HEK293 (cell line): ENCODE data around the gene PILRA.

Experiments used
- CTCF ChIA-PET: fragments of 350-600 bp; formaldehyde crosslinking; extraction: SDS; loops from one replicate; lab custom pipeline; 2021; ENCODE audit warnings: antibody characterized with exemption; lab: Yijun Ruan, JAX
- POLR2A ChIA-PET: fragments of 300-600 bp; formaldehyde crosslinking; extraction: SDS; loops from one replicate; lab custom pipeline; 2020; ENCODE audit warnings: antibody characterized with exemption, inconsistent platforms; lab: Yijun Ruan, JAX
- H3K27ac ChIP-seq: fragments of 200-500 bp; sonication (Bioruptor generic); 2 replicates; pipeline ENCODE4 v1.5.1; 2014; ENCODE audit warnings: low read depth, low read length, control low read depth, inconsistent platforms; ENCODE audit errors: extremely low read depth
- H3K36me3 ChIP-seq, 2 experiments: fragments of 200-500 bp in 1 of 2; sonication (Bioruptor generic) in 1 of 2; 1 replicate in 1 of 2; 2 replicates in 1 of 2; pipeline ENCODE4 v1.5.1; 2014 to 2017; ENCODE audit warnings: inconsistent platforms in 2 of 2, low read length in 2 of 2; ENCODE audit not compliant: control insufficient read depth in 2 of 2, insufficient read depth in 1 of 2
- H3K4me1 ChIP-seq: fragments of 200-500 bp; sonication (Bioruptor generic); 2 replicates; pipeline ENCODE4 v1.5.1; 2014; ENCODE audit warnings: mild to moderate bottlenecking, low read length, inconsistent platforms; ENCODE audit not compliant: control insufficient read depth, insufficient read depth
- H3K4me3 ChIP-seq: 2 replicates; pipeline ENCODE4 v1.5.1; 2011; ENCODE audit warnings: low read depth, mild to moderate bottlenecking, control low read depth, low read length, moderate library complexity
- H3K9me3 ChIP-seq: fragments of 200-500 bp; sonication (Bioruptor generic); 2 replicates; pipeline ENCODE4 v1.5.1; 2014; ENCODE audit warnings: low read depth, low read length, inconsistent platforms; ENCODE audit not compliant: control insufficient read depth, insufficient read depth
- GFI1B ChIP-seq: fragments of 450-650 bp; formaldehyde crosslinking; IDR thresholded peaks from 2 replicates; pipeline ENCODE4 v1.5.1; 2016; ENCODE audit warnings: missing biosample characterization, missing genetic modification characterization
- KLF17 ChIP-seq: fragments of 450-650 bp; formaldehyde crosslinking; IDR thresholded peaks from 2 replicates; pipeline ENCODE4 v1.5.1; 2016; ENCODE audit warnings: missing biosample characterization, missing genetic modification characterization
- KLF9 ChIP-seq: fragments of 450-650 bp; formaldehyde crosslinking; IDR thresholded peaks from 2 replicates; pipeline ENCODE4 v1.5.1; 2016; ENCODE audit warnings: missing biosample characterization, missing genetic modification characterization, low read depth
- ZFP3 ChIP-seq: fragments of 450-650 bp; formaldehyde crosslinking; IDR thresholded peaks from 2 replicates; pipeline ENCODE4 v1.5.1; 2016; ENCODE audit warnings: low read depth, missing biosample characterization, missing genetic modification characterization
- ZFP37 ChIP-seq: fragments of 450-650 bp; formaldehyde crosslinking; IDR thresholded peaks from 2 replicates; pipeline ENCODE4 v1.5.1; 2016; ENCODE audit warnings: missing biosample characterization, missing genetic modification characterization
- ZNF114 ChIP-seq: fragments of 450-650 bp; formaldehyde crosslinking; IDR thresholded peaks from 2 replicates; pipeline ENCODE4 v1.5.0; 2017; ENCODE audit warnings: missing biosample characterization, missing genetic modification characterization
- ZNF2 ChIP-seq: fragments of 450-650 bp; formaldehyde crosslinking; IDR thresholded peaks from 2 replicates; pipeline ENCODE4 v1.5.1; 2016; ENCODE audit warnings: missing biosample characterization, missing genetic modification characterization
- ZNF433 ChIP-seq: fragments of 450-650 bp; formaldehyde crosslinking; IDR thresholded peaks from 2 replicates; pipeline ENCODE4 v1.5.1; 2016; ENCODE audit warnings: missing biosample characterization, missing genetic modification characterization, low read depth
- ZNF600 ChIP-seq: fragments of 450-650 bp; formaldehyde crosslinking; IDR thresholded peaks from 2 replicates; pipeline ENCODE4 v1.5.1; 2016; ENCODE audit warnings: missing biosample characterization, missing genetic modification characterization
- ZNF660 ChIP-seq: fragments of 450-650 bp; IDR thresholded peaks from 2 replicates; pipeline ENCODE4 v1.5.1; 2018; ENCODE audit warnings: missing biosample characterization, mild to moderate bottlenecking, missing genetic modification characterization
- ZNF670 ChIP-seq: fragments of 450-650 bp; formaldehyde crosslinking; IDR thresholded peaks from 2 replicates; pipeline ENCODE4 v1.5.1; 2016; ENCODE audit warnings: missing biosample characterization, missing genetic modification characterization, low read depth
- TF ChIP-seq, protein P1 (sequence below): fragments of 450-650 bp; formaldehyde crosslinking; IDR thresholded peaks from 2 replicates; pipeline ENCODE4 v1.5.1; 2017; ENCODE audit warnings: missing biosample characterization, missing genetic modification characterization
- TF ChIP-seq, protein P2 (sequence below): fragments of 450-650 bp; formaldehyde crosslinking; IDR thresholded peaks from 2 replicates; pipeline ENCODE4 v1.5.1; 2017; ENCODE audit warnings: missing biosample characterization, mild to moderate bottlenecking, missing genetic modification characterization, moderate library complexity

The PILRA gene

GRCh38 chr7:100367676-100368613 is 5.3 kb upstream of the PILRA start:
- H3K27ac ChIP-seq: no peak overlapping the region
- no peaks in the 10 kb centered on the region for H3K4me1 ChIP-seq
- no peaks in the 10 kb centered on the region for H3K9me3 ChIP-seq
- TF ChIP-seq, protein P1, sequence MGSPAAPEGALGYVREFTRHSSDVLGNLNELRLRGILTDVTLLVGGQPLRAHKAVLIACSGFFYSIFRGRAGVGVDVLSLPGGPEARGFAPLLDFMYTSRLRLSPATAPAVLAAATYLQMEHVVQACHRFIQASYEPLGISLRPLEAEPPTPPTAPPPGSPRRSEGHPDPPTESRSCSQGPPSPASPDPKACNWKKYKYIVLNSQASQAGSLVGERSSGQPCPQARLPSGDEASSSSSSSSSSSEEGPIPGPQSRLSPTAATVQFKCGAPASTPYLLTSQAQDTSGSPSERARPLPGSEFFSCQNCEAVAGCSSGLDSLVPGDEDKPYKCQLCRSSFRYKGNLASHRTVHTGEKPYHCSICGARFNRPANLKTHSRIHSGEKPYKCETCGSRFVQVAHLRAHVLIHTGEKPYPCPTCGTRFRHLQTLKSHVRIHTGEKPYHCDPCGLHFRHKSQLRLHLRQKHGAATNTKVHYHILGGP: no peak
- 0 out of 2 replicates have a peak, but pooled peaks have one; percentile 14 for TF ChIP-seq ZNF600 (tag by site-specific recombination)
- TF ChIP-seq GFI1B (tag by site-specific recombination): no peak
- no peak for TF ChIP-seq ZFP37 (tag by site-specific recombination)
- ChIA-PET CTCF (interaction anchor here (0.6 kb wide), 2 partner anchors 22 to 178 kb away, joined by 3 read pairs; no protein-coding TSS in a partner anchor), POLR2A (no interaction called here)
- H3K4me3 ChIP-seq: no peak overlapping the region
- H3K36me3 ChIP-seq: peaks cover 4 to 27% of the 10 kb centered on the region in 2 experiments; a peak in 2 of 3 replicates

- ChIA-PET CTCF (interaction anchor here (0.7 kb wide), 1 partner anchor 20 kb away, joined by 4 read pairs; no protein-coding TSS in a partner anchor), POLR2A (interaction anchor here (0.6 kb wide), 1 partner anchor 897 kb away, joined by 4 read pairs; no protein-coding TSS in a partner anchor)
- no peaks in the 10 kb centered on the region for H3K9me3 ChIP-seq
- TF ChIP-seq ZNF670 (tag by site-specific recombination) (no peak), ZNF433 (tag by site-specific recombination) (no peak), ZFP3 (no peak), ZNF2 (tag by site-specific recombination) (0 out of 2 replicates have a peak, but pooled peaks have one; percentile 13)
- H3K4me1 ChIP-seq: no peaks in the 10 kb centered on the region
- H3K36me3 ChIP-seq: peaks cover 0 to 19% of the 10 kb centered on the region in 2 experiments; a peak in 2 of 3 replicates
- no peak overlapping the region for H3K4me3 ChIP-seq
- no peak overlapping the region for H3K27ac ChIP-seq
These were observed 4.2 kb upstream of the PILRA start for GRCh38 chr7:100369105-100369504.

GRCh38 chr7:100370303-100370702 is 3.0 kb upstream of the PILRA start:
- H3K4me3 ChIP-seq: no peak overlapping the region

More at GRCh38 chr7:100370303-100370702, 3.0 kb upstream of the PILRA start:
- ChIA-PET POLR2A (no interaction called here), CTCF (no interaction called here)
- Histone ChIP-seq H3K9me3 (no peaks in the 10 kb centered on the region), H3K4me1 (no peaks in the 10 kb centered on the region), H3K36me3 (peaks cover 0 to 11% of the 10 kb centered on the region in 2 experiments; a peak in 2 of 3 replicates), H3K27ac (no peak overlapping the region)
- TF ChIP-seq ZNF114 (no peak), ZNF660 (tag by site-specific recombination) (no peak), KLF17 (tag by site-specific recombination) (no peak), KLF9 (tag by site-specific recombination) (no peak)
- TF ChIP-seq, protein P2, sequence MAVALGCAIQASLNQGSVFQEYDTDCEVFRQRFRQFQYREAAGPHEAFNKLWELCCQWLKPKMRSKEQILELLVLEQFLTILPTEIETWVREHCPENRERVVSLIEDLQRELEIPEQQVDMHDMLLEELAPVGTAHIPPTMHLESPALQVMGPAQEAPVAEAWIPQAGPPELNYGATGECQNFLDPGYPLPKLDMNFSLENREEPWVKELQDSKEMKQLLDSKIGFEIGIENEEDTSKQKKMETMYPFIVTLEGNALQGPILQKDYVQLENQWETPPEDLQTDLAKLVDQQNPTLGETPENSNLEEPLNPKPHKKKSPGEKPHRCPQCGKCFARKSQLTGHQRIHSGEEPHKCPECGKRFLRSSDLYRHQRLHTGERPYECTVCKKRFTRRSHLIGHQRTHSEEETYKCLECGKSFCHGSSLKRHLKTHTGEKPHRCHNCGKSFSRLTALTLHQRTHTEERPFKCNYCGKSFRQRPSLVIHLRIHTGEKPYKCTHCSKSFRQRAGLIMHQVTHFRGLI: no peak
